CD14-positive monocyte (primary cell): ENCODE data around the gene PTPRC. TPM values are rescaled to one million over a fixed set of nuclear protein-coding genes. Genes with fewer than 3 reads are reported as not detected.

Experiments used
- DNase-seq, 3 donors: peaks; one replicate each; pipeline ENCODE4 v3.0.0-alpha.2; 2011 to 2022
- H2AFZ ChIP-seq: 2 replicates; pipeline ENCODE4 v1.6.0; 2012; ENCODE audit warnings: mild to moderate bottlenecking, low read depth, low read length, inconsistent platforms; ENCODE audit not compliant: insufficient read depth, poor library complexity, severe bottlenecking
- H3K27ac ChIP-seq, 2 donors: 1 replicate in 1 of 2; 2 replicates in 1 of 2; pipeline ENCODE4 v1.5.1; 2012 to 2013; ENCODE audit warnings: low read length in 2 of 2, control low read depth in 1 of 2, inconsistent platforms in 1 of 2, low read depth in 1 of 2, mild to moderate bottlenecking in 1 of 2
- H3K27me3 ChIP-seq, 2 donors: one replicate each; pipeline versions ENCODE4 v1.6.0 to v1.6.1; 2011 to 2013; ENCODE audit warnings: low read length in 2 of 2; ENCODE audit not compliant: control insufficient read depth in 2 of 2, insufficient read depth in 2 of 2
- H3K36me3 ChIP-seq, 2 donors: replicated peaks in 1 of 2; 1 replicate in 1 of 2; 2 replicates in 1 of 2; pipeline versions ENCODE4 v1.5.1 to v1.6.1; 2012 to 2013; ENCODE audit warnings: low read length in 2 of 2, control low read depth in 1 of 2, inconsistent platforms in 1 of 2, mild to moderate bottlenecking in 1 of 2; ENCODE audit not compliant: insufficient read depth in 2 of 2, control insufficient read depth in 1 of 2
- H3K4me1 ChIP-seq, 2 donors: 1 replicate in 1 of 2; 2 replicates in 1 of 2; pipeline versions ENCODE4 v1.5.1 to v1.6.1; 2012 to 2013; ENCODE audit warnings: low read length in 2 of 2, control low read depth in 1 of 2, inconsistent platforms in 1 of 2, mild to moderate bottlenecking in 1 of 2, moderate library complexity in 1 of 2; ENCODE audit not compliant: insufficient read depth in 2 of 2, control insufficient read depth in 1 of 2
- H3K4me2 ChIP-seq: replicated peaks from 2 replicates; pipeline ENCODE3; 2012; ENCODE audit warnings: low read length, moderate library complexity, mild to moderate bottlenecking; ENCODE audit not compliant: poor library complexity, severe bottlenecking; ENCODE audit errors: extremely low read depth
- H3K4me3 ChIP-seq, 3 experiments: fragments of 200-600 bp in 1 of 3; sonication (generic) in 1 of 3; replicated peaks in 1 of 3; 1 replicate in 2 of 3; 2 replicates in 1 of 3; pipeline ENCODE4 v1.5.1; 2011 to 2013; ENCODE audit warnings: low read length in 3 of 3, mild to moderate bottlenecking in 3 of 3, control low read depth in 2 of 3, low read depth in 2 of 3, inconsistent platforms in 1 of 3, moderate library complexity in 1 of 3
- H3K79me2 ChIP-seq: 2 replicates; pipeline ENCODE4 v1.6.0; 2012; ENCODE audit warnings: mild to moderate bottlenecking, control low read depth, inconsistent platforms, low read length, moderate library complexity; ENCODE audit not compliant: insufficient read depth
- H3K9ac ChIP-seq: 2 replicates; pipeline ENCODE4 v1.6.0; 2017; ENCODE audit warnings: low read length, mild to moderate bottlenecking; ENCODE audit not compliant: insufficient read depth, poor library complexity, severe bottlenecking
- H3K9me3 ChIP-seq, 2 donors: replicated peaks in 1 of 2; 1 replicate in 1 of 2; 2 replicates in 1 of 2; pipeline versions ENCODE4 v1.5.1 to v1.6.1; 2012 to 2013; ENCODE audit warnings: low read length in 2 of 2, control low read depth in 1 of 2; ENCODE audit not compliant: control insufficient read depth in 1 of 2, insufficient read depth in 1 of 2
- H4K20me1 ChIP-seq: 2 replicates; pipeline ENCODE4 v1.6.0; 2012; ENCODE audit warnings: mild to moderate bottlenecking, low read length, control low read depth, moderate library complexity; ENCODE audit not compliant: insufficient read depth
- H3K27ac Mint-ChIP-seq, 7 donors: one replicate each; pipeline ENCODE4 v1.8.0; 2020; ENCODE audit warnings: mild to moderate bottlenecking in 7 of 7, mixed read lengths in 7 of 7, moderate library complexity in 6 of 7, inconsistent platforms in 2 of 7
- H3K27me3 Mint-ChIP-seq, 3 donors: one replicate each; pipeline ENCODE4 v1.8.0; 2021 to 2022; ENCODE audit warnings: low read depth in 3 of 3, mild to moderate bottlenecking in 3 of 3, mixed read lengths in 3 of 3, moderate library complexity in 3 of 3, inconsistent platforms in 1 of 3
- H3K36me3 Mint-ChIP-seq, 2 donors: one replicate each; pipeline ENCODE4 v1.8.0; 2020; ENCODE audit warnings: mixed read lengths in 2 of 2, inconsistent platforms in 1 of 2, mild to moderate bottlenecking in 1 of 2
- H3K4me1 Mint-ChIP-seq: one replicate; pipeline ENCODE4 v1.8.0; 2020; ENCODE audit warnings: mild to moderate bottlenecking, mixed read lengths
- H3K4me3 Mint-ChIP-seq, 2 donors: one replicate each; pipeline ENCODE4 v1.8.0; 2020; ENCODE audit warnings: mild to moderate bottlenecking in 2 of 2, mixed read lengths in 2 of 2, moderate library complexity in 1 of 2
- H3K9me3 Mint-ChIP-seq, 7 donors: one replicate each; pipeline ENCODE4 v1.8.0; 2020 to 2022; ENCODE audit warnings: mixed read lengths in 7 of 7, mild to moderate bottlenecking in 6 of 7, moderate library complexity in 6 of 7, inconsistent platforms in 2 of 7
- WGBS: methylation state at CpG from one replicate; pipeline ENCODE4 v1.1.5; 2013; ENCODE audit warnings: missing lambda C conversion rate; ENCODE audit not compliant: insufficient coverage; 5-methylcytosine and 5-hydroxymethylcytosine counted together
- intact Hi-C, 2 donors: fragments of 100-400 bp; cut with micrococcal nuclease; formaldehyde crosslinking; loops; one replicate each; pipeline versions ENCODE4 v1.15.0 to v1.15.1; 2023
- polyA plus RNA-seq, 3 donors: library from polyadenylated mRNA; depleted of rRNA in 1 of 3; unstranded in 2 of 3; stranded (reverse) in 1 of 3; fragments of 300-500 nt in 2 of 3; fragments of >200 nt in 1 of 3; fragmentation: Illumina TruSeq in 2 of 3; gene quantifications; 1 replicate in 2 of 3; 2 replicates in 1 of 3; pipeline ENCODE4 v1.2.3, GENCODE V29; 2012 to 2021
- TF ChIP-seq, protein P1 (sequence below): fragments of 200-600 bp; IDR thresholded peaks from one replicate; pipeline ENCODE4 v1.8.0; 2022; ENCODE audit warnings: antibody characterized with exemption, mild to moderate bottlenecking

The PTPRC gene
- polyA plus RNA-seq, 3 donors: 410 to 992 (median 667) TPM

DNA sequence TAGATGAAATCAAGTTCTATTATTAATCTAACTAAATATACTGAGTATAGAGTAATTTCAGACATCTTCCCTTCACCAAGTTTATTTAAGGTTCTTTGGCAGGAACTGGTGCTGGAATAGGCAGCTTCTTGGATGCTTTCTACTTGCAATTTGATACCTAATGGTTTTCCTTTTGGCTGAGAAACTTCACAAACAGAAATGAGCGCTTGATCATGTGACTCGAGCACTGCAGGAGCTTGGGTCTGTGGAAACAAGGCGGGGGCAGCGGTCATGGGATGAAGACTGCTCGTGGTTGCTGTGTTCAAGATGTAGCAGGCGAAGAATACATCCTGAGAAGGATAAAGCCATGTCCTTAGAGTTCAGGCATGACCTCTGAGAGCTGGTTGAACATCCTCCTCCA is 136.8 kb downstream of the PTPRC start:
- DNase-seq: no peak
- Histone ChIP-seq H3K79me2 (no peaks in the 10 kb centered on the region), H4K20me1 (no peaks in the 10 kb centered on the region), H3K27ac (peak overlapping the region; percentile 28 to 86), H3K27me3 (no peaks in the 10 kb centered on the region), H3K36me3 (no peaks in the 10 kb centered on the region), H3K9ac (no peak overlapping the region), H3K4me2 (no peak overlapping the region), H3K9me3 (no peaks in the 10 kb centered on the region), H2AFZ (no peak overlapping the region), H3K4me1 (peaks cover 38 to 48% of the 10 kb centered on the region in 2 donors), H3K4me3 (peak overlapping the region in 1 of 3 experiments; percentile 9)
- Mint-ChIP-seq H3K27ac (peak overlapping the region in 6 of 7 donors; percentile 11 to 92 (median 70)), H3K4me3 (no peak overlapping the region), H3K9me3 (peaks cover 0 to 4% (median 0%) of the 10 kb centered on the region in 7 donors), H3K4me1 (peaks cover 47% of the 10 kb centered on the region), H3K27me3 (no peaks in the 10 kb centered on the region), H3K36me3 (peaks cover 0 to 4% of the 10 kb centered on the region in 2 donors)
- intact Hi-C loops: loop anchor here in 1 of 2 donors (10.0 kb wide), 1 partner anchor 319 kb away; no protein-coding TSS in a partner anchor
- 90% methylated on average over 4 of the region's 6 CpGs for WGBS
- TF ChIP-seq, protein P1, sequence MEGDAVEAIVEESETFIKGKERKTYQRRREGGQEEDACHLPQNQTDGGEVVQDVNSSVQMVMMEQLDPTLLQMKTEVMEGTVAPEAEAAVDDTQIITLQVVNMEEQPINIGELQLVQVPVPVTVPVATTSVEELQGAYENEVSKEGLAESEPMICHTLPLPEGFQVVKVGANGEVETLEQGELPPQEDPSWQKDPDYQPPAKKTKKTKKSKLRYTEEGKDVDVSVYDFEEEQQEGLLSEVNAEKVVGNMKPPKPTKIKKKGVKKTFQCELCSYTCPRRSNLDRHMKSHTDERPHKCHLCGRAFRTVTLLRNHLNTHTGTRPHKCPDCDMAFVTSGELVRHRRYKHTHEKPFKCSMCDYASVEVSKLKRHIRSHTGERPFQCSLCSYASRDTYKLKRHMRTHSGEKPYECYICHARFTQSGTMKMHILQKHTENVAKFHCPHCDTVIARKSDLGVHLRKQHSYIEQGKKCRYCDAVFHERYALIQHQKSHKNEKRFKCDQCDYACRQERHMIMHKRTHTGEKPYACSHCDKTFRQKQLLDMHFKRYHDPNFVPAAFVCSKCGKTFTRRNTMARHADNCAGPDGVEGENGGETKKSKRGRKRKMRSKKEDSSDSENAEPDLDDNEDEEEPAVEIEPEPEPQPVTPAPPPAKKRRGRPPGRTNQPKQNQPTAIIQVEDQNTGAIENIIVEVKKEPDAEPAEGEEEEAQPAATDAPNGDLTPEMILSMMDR: no peak

DNA sequence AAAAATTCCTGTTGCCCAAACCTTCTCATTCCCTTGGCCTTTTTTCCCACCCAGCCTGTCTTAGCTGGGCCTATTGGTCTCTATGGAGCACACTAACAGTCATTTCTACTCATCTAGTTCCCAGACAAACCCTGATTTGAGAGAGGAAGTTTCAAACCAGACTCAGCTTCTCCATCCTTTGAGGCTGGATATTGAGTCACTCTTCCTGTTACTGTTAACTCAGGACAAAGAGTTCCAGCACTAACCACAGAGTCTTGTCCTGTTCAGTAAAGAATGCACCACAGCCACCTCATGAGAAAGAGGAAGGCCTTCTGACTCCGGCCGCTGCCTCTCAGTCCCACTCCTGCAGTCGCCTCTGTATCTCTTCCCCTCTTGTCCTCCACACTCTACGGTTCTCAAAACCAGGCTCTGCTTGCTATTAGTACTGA is 137.8 kb downstream of the PTPRC start:
- intact Hi-C loops: loop anchor here in 1 of 2 donors (10.0 kb wide), 1 partner anchor 318 kb away; no protein-coding TSS in a partner anchor
- DNase-seq: peak; percentile 88 to 98 (median 94)
- Histone ChIP-seq H2AFZ (no peak overlapping the region), H3K4me2 (peak overlapping the region; percentile 30), H3K27ac (peak overlapping the region; percentile 43 to 86), H3K4me1 (peaks cover 38 to 48% of the 10 kb centered on the region in 2 donors), H3K9me3 (no peaks in the 10 kb centered on the region), H3K79me2 (no peaks in the 10 kb centered on the region), H3K4me3 (peak overlapping the region in 1 of 3 experiments; percentile 19), H4K20me1 (no peaks in the 10 kb centered on the region), H3K9ac (no peak overlapping the region), H3K36me3 (no peaks in the 10 kb centered on the region), H3K27me3 (no peaks in the 10 kb centered on the region)
- H3K4me1 Mint-ChIP-seq: peaks cover 47% of the 10 kb centered on the region
- 0% methylated on average over 4 of the region's 4 CpGs for WGBS
- H3K9me3 Mint-ChIP-seq: peaks cover 0 to 4% (median 0%) of the 10 kb centered on the region in 7 donors
- peak overlapping the region; percentile 86 to 94 (median 91) for H3K27ac Mint-ChIP-seq
- no peaks in the 10 kb centered on the region for H3K27me3 Mint-ChIP-seq
- TF ChIP-seq, protein P1: no peak
- H3K4me3 Mint-ChIP-seq: peak overlapping the region in 1 of 2 donors; percentile 39
- H3K36me3 Mint-ChIP-seq: peaks cover 0 to 4% of the 10 kb centered on the region in 2 donors
